Nephron (organoid): ENCODE results near the gene AFDN.

ENCODE experiments used
- H3K27ac Mint-ChIP-seq, 3 experiments: 2 replicates each; pipeline ENCODE4 v1.8.0; 2020; ENCODE audit warnings: mixed read lengths in 3 of 3, mild to moderate bottlenecking in 2 of 3, moderate library complexity in 1 of 3
- H3K27me3 Mint-ChIP-seq: 2 replicates; pipeline ENCODE4 v1.8.0; 2021; ENCODE audit warnings: low read depth, mild to moderate bottlenecking, moderate library complexity, mixed read lengths
- H3K36me3 Mint-ChIP-seq: 2 replicates; pipeline ENCODE4 v1.8.0; 2020; ENCODE audit warnings: low read depth, mixed read lengths
- H3K4me1 Mint-ChIP-seq: 2 replicates; pipeline ENCODE4 v1.8.0; 2020; ENCODE audit warnings: mixed read lengths
- H3K4me3 Mint-ChIP-seq, 3 experiments: 2 replicates each; pipeline ENCODE4 v1.8.0; 2020; ENCODE audit warnings: mild to moderate bottlenecking in 3 of 3, mixed read lengths in 3 of 3, moderate library complexity in 2 of 3
- H3K9me3 Mint-ChIP-seq: 2 replicates; pipeline ENCODE4 v1.8.0; 2020; ENCODE audit warnings: mixed read lengths
- CTCF ChIP-seq, 3 experiments: fragments of 200-600 bp; sonication (generic); IDR thresholded peaks; one replicate each; pipeline ENCODE4 v1.5.0; 2021; ENCODE audit warnings: antibody characterized with exemption in 3 of 3; ENCODE audit not compliant: unreplicated experiment in 3 of 3

AFDN gene

GRCh38 chr6:167962711-167963110 lies 136.0 kb downstream of the AFDN start:
- TF ChIP-seq CTCF (IDR thresholded peaks at IDR 0.05; ENCODE audit: unreplicated experiment in 3 of 3), result no peak
- Mint-ChIP-seq H3K27ac (peak overlapping the region; percentile 0 to 61 (median 18)), H3K36me3 (peaks cover 70% of the 10 kb centered on the region), H3K9me3 (no peaks in the 10 kb centered on the region), H3K27me3 (no peaks in the 10 kb centered on the region), H3K4me1 (peaks cover 24% of the 10 kb centered on the region), H3K4me3 (no peak overlapping the region)

DNA sequence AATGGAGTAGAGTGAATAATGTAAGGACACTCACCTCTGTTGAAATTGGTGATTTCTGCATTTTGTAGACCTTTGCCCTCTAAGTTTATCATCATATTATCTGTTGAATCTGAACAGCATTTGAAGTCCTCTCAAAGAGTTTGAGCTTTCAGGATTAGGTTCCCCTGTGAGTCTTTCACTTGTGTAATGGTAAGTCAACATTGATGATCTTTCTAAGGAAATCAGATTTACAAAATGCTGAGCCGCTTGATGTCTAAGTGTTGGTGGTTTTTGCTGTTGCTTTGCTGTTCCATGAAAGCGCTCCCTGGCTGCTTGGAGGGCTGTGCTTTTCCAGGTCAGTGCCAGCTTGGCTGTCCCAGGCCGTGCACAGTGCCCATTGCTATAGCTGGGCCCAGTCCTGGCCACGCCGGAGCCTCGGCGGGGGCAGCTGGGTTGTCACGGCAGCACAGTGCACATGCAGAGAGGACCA lies 136.9 kb downstream of the AFDN start:
- H3K36me3 Mint-ChIP-seq, result peaks cover 74% of the 10 kb centered on the region
- H3K27ac Mint-ChIP-seq, result peak overlapping the region in 1 of 3 experiments; percentile 89
- H3K4me1 Mint-ChIP-seq, result peaks cover 24% of the 10 kb centered on the region
- no peaks in the 10 kb centered on the region for H3K27me3 Mint-ChIP-seq
- TF ChIP-seq CTCF (IDR thresholded peaks at IDR 0.05; ENCODE audit: unreplicated experiment in 3 of 3), result no peak
- H3K9me3 Mint-ChIP-seq, result no peaks in the 10 kb centered on the region
- no peak overlapping the region for H3K4me3 Mint-ChIP-seq

- Mint-ChIP-seq H3K4me3 (no peak overlapping the region), H3K36me3 (peaks cover 89% of the 10 kb centered on the region), H3K27me3 (no peaks in the 10 kb centered on the region), H3K27ac (peak overlapping the region; percentile 70 to 89 (median 74)), H3K9me3 (no peaks in the 10 kb centered on the region), H3K4me1 (peaks cover 24% of the 10 kb centered on the region)
- TF ChIP-seq CTCF (IDR thresholded peaks at IDR 0.05; ENCODE audit: unreplicated experiment in 3 of 3), result no peak
These were observed 139.2 kb downstream of the AFDN start for GRCh38 chr6:167965592-167966539.

DNA sequence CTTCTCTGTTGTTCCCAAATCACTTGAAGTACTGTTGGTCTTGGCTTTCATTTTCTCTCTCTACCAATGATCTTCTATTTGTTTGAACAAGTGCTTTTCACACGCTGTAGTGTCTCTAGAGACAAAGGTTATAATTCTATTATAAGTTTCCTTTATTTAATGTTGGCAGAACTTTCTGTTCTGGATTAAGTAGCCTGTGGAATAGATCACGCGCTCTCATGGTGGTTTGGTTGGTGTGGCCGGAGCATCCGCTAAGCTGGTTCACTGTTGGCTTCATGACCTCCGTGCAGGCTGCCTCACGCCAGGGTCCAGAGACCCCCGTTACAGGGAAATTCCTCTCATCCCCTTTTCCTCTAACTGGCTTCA lies 139.8 kb downstream of the AFDN start:
- no peak for TF ChIP-seq CTCF (IDR thresholded peaks at IDR 0.05; ENCODE audit: unreplicated experiment in 3 of 3)
- no peaks in the 10 kb centered on the region for H3K27me3 Mint-ChIP-seq
- peaks cover 84% of the 10 kb centered on the region for H3K36me3 Mint-ChIP-seq
- no peak overlapping the region for H3K4me3 Mint-ChIP-seq
- H3K27ac Mint-ChIP-seq, result peak overlapping the region; percentile 64 to 84 (median 70)
- no peaks in the 10 kb centered on the region for H3K9me3 Mint-ChIP-seq
- peaks cover 24% of the 10 kb centered on the region for H3K4me1 Mint-ChIP-seq

- H3K27me3 Mint-ChIP-seq, result no peaks in the 10 kb centered on the region
- H3K4me1 Mint-ChIP-seq, result peaks cover 22% of the 10 kb centered on the region
- peak in 1 of 3 experiments; percentile 35 for TF ChIP-seq CTCF (IDR thresholded peaks at IDR 0.05; ENCODE audit: unreplicated experiment in 3 of 3)
- H3K27ac Mint-ChIP-seq, result no peak overlapping the region
- H3K36me3 Mint-ChIP-seq, result peaks cover 78% of the 10 kb centered on the region
- H3K9me3 Mint-ChIP-seq, result no peaks in the 10 kb centered on the region
- H3K4me3 Mint-ChIP-seq, result no peak overlapping the region
These were observed 141.4 kb downstream of the AFDN start for GRCh38 chr6:167968091-167968490.
